Fibroblast of lung (primary cell): ENCODE data around the gene CADM2. TPM values are rescaled to one million over a fixed set of nuclear protein-coding genes. Genes with fewer than 3 reads are reported as not detected.

Experiments used
- DNase-seq, 2 donors: peaks; one replicate each; pipeline versions ENCODE4 v3.0.0 to v3.0.0-alpha.2; 2010; ENCODE audit warnings: low read depth in 2 of 2
- H2AFZ ChIP-seq: 2 replicates; pipeline ENCODE4 v1.5.1; 2012; ENCODE audit warnings: low read length, control low read depth, inconsistent platforms
- H3K27ac ChIP-seq: 2 replicates; pipeline ENCODE4 v1.5.1; 2011; ENCODE audit warnings: low read length, control low read depth; ENCODE audit not compliant: insufficient read depth
- H3K27me3 ChIP-seq: 2 replicates; pipeline ENCODE4 v1.5.1; 2011; ENCODE audit warnings: mild to moderate bottlenecking, low read length; ENCODE audit not compliant: control insufficient read depth, insufficient read depth
- H3K36me3 ChIP-seq: 2 replicates; pipeline ENCODE4 v1.5.1; 2011; ENCODE audit warnings: low read length; ENCODE audit not compliant: control insufficient read depth, insufficient read depth
- H3K4me1 ChIP-seq: 2 replicates; pipeline ENCODE4 v1.5.1; 2011; ENCODE audit warnings: low read length; ENCODE audit not compliant: control insufficient read depth, insufficient read depth; ENCODE audit errors: extremely low read depth
- H3K4me2 ChIP-seq: 2 replicates; pipeline ENCODE4 v1.5.1; 2011; ENCODE audit warnings: low read length, control low read depth; ENCODE audit not compliant: insufficient read depth; ENCODE audit errors: extremely low read depth
- H3K4me3 ChIP-seq, 4 experiments: fragments of 200-600 bp in 1 of 4; sonication (generic) in 1 of 4; replicated peaks in 1 of 4; 2 replicates each; pipeline ENCODE4 v1.5.1; 2011 to 2016; ENCODE audit warnings: low read length in 4 of 4, low read depth in 3 of 4, mild to moderate bottlenecking in 3 of 4, control low read depth in 2 of 4, inconsistent platforms in 1 of 4, mixed read lengths in 1 of 4; ENCODE audit not compliant: insufficient read depth in 1 of 4; ENCODE audit errors: control extremely low read depth in 1 of 4
- H3K79me2 ChIP-seq: 2 replicates; pipeline ENCODE4 v1.5.1; 2012; ENCODE audit warnings: mild to moderate bottlenecking, low read length, inconsistent platforms; ENCODE audit not compliant: control insufficient read depth, insufficient read depth
- H3K9ac ChIP-seq: 2 replicates; pipeline ENCODE4 v1.5.1; 2011; ENCODE audit warnings: mild to moderate bottlenecking, low read length, control low read depth; ENCODE audit not compliant: insufficient read depth
- H3K9me3 ChIP-seq: 2 replicates; pipeline ENCODE4 v1.5.1; 2012; ENCODE audit warnings: low read depth, low read length; ENCODE audit not compliant: control insufficient read depth, insufficient read depth
- H4K20me1 ChIP-seq: 2 replicates; pipeline ENCODE4 v1.5.1; 2011; ENCODE audit warnings: low read length; ENCODE audit not compliant: control insufficient read depth, insufficient read depth; ENCODE audit errors: extremely low read depth
- EZH2 ChIP-seq: IDR thresholded peaks from 2 replicates; pipeline ENCODE4 v1.5.1; 2012; ENCODE audit warnings: low read length, control low read depth, mild to moderate bottlenecking; ENCODE audit errors: missing control alignments
- polyA plus RNA-seq, 2 donors: library from polyadenylated mRNA; depleted of rRNA in 1 of 2; stranded (reverse) in 1 of 2; unstranded in 1 of 2; fragments of >200 nt; gene quantifications; 2 replicates each; pipeline ENCODE4 v1.2.1, GENCODE V29; 2011 to 2012; ENCODE audit warnings: missing spikeins in 1 of 2
- total RNA-seq: library from RNA; depleted of rRNA; stranded (reverse); fragments of >200 nt; gene quantifications from 2 replicates; pipeline ENCODE4 v1.2.1, GENCODE V29; 2014
- TF ChIP-seq, protein P1 (sequence below), 2 donors: IDR thresholded peaks in 1 of 2; conservative IDR thresholded peaks in 1 of 2; 1 replicate in 1 of 2; 2 replicates in 1 of 2; pipeline ENCODE4 v1.5.1; 2011 to 2012; ENCODE audit warnings: low read length in 2 of 2, control low read depth in 1 of 2, inconsistent platforms in 1 of 2, low read depth in 1 of 2, mild to moderate bottlenecking in 1 of 2

Gene CADM2
- total and polyA plus RNA-seq, 2 donors (not counting 1 experiment from before 2014, with no cell fraction given): under 0.01 to 0.12 TPM

DNA sequence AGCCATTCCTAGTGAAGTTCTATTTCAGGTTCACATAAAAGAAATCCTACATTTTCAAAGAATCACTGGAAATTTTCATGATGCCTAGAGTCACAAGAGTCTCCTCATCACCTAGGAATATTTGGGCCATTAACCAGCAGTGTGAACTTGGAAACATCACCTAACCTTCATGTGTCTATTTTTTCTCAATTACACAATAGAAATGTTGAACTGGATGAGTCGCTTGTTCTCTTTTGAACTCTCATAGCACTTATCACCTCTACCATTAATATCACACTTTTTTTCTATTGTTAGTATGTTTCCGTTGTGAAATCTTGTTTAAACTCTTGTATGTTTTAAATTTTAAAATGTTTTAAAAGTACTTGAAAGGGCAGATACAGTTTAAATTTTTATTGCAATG is 371.3 kb downstream of the CADM2 start:
- Histone ChIP-seq H4K20me1 (no peaks in the 10 kb centered on the region), H3K27me3 (no peaks in the 10 kb centered on the region), H3K9me3 (no peaks in the 10 kb centered on the region), H3K36me3 (no peaks in the 10 kb centered on the region), H2AFZ (no peak overlapping the region), H3K4me3 (no peak overlapping the region), H3K4me2 (no peak overlapping the region), H3K4me1 (no peaks in the 10 kb centered on the region), H3K27ac (no peak overlapping the region), H3K79me2 (no peaks in the 10 kb centered on the region), H3K9ac (no peak overlapping the region)
- no peak for DNase-seq
- TF ChIP-seq, protein P1, sequence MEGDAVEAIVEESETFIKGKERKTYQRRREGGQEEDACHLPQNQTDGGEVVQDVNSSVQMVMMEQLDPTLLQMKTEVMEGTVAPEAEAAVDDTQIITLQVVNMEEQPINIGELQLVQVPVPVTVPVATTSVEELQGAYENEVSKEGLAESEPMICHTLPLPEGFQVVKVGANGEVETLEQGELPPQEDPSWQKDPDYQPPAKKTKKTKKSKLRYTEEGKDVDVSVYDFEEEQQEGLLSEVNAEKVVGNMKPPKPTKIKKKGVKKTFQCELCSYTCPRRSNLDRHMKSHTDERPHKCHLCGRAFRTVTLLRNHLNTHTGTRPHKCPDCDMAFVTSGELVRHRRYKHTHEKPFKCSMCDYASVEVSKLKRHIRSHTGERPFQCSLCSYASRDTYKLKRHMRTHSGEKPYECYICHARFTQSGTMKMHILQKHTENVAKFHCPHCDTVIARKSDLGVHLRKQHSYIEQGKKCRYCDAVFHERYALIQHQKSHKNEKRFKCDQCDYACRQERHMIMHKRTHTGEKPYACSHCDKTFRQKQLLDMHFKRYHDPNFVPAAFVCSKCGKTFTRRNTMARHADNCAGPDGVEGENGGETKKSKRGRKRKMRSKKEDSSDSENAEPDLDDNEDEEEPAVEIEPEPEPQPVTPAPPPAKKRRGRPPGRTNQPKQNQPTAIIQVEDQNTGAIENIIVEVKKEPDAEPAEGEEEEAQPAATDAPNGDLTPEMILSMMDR (conservative IDR thresholded peaks at IDR 0.05 in 1 of 2, IDR thresholded peaks at IDR 0.05 in 1 of 2; ENCODE audit: low read depth in 1 of 2, low read length in 2 of 2): no peak
- TF ChIP-seq EZH2: no peak

DNA sequence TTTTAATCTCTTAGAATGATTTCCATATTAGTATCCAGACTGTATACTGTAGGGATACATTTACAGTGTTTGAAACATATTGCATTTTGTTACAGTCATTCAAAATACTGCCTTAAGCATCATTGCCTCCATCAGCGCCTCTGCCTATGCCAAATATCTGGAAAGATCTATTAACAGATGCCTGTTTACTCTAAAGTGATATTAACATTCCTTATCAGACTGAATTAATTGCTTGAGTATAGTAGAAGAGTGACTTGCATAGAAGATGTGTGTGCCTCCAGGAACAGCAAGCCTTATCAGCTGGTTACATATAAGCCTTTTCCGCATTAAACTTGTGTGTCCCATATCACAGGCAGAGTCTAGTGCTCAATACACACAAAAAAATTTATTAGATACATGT is 379.1 kb downstream of the CADM2 start:
- Histone ChIP-seq H3K36me3 (no peaks in the 10 kb centered on the region), H3K9ac (no peak overlapping the region), H3K27ac (no peak overlapping the region), H3K27me3 (no peaks in the 10 kb centered on the region), H4K20me1 (no peaks in the 10 kb centered on the region), H3K79me2 (no peaks in the 10 kb centered on the region), H3K4me1 (no peaks in the 10 kb centered on the region), H2AFZ (no peak overlapping the region), H3K4me3 (no peak overlapping the region), H3K9me3 (no peaks in the 10 kb centered on the region), H3K4me2 (no peak overlapping the region)
- no peak for TF ChIP-seq EZH2
- TF ChIP-seq, protein P1 (conservative IDR thresholded peaks at IDR 0.05 in 1 of 2, IDR thresholded peaks at IDR 0.05 in 1 of 2; ENCODE audit: low read depth in 1 of 2, low read length in 2 of 2): no peak
- DNase-seq: no peak

DNA sequence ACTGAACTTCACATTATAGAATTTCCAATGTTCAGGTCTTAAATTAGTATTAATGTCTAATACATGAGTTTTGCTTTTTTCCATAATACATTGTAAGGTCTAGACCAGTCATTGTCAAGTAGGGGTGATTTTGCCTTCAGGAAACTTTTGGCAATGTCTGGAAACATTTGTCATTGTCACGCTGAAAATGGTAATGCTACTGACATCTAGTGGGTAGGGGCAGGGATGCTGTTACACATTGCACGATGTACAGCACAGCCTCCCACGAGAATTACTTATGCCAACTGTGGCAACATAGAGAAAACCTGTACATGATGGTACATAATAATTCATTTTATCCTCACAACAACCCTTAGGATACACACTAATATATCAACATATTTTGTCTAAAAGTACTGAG is 384.1 kb downstream of the CADM2 start:
- Histone ChIP-seq H3K79me2 (no peaks in the 10 kb centered on the region), H3K4me2 (no peak overlapping the region), H3K27me3 (no peaks in the 10 kb centered on the region), H2AFZ (no peak overlapping the region), H4K20me1 (no peaks in the 10 kb centered on the region), H3K36me3 (no peaks in the 10 kb centered on the region), H3K4me3 (no peak overlapping the region), H3K9me3 (no peaks in the 10 kb centered on the region), H3K27ac (no peak overlapping the region), H3K4me1 (no peaks in the 10 kb centered on the region), H3K9ac (no peak overlapping the region)
- DNase-seq: peak in 1 of 2 donors; percentile 3
- no peak for TF ChIP-seq EZH2
- TF ChIP-seq, protein P1 (conservative IDR thresholded peaks at IDR 0.05 in 1 of 2, IDR thresholded peaks at IDR 0.05 in 1 of 2; ENCODE audit: low read depth in 1 of 2, low read length in 2 of 2): peak in 1 of 2 donors; percentile 18
